BE2C (cell line): Measurements from ENCODE around the gene PDE4C.
A peak's percentile ranks its signal among the peaks of the same experiment; 100 is the strongest.

ENCODE experiments used
- DNase-seq: peaks from one replicate; pipeline ENCODE4 v3.0.0-alpha.2; 2020
- H3K27me3 ChIP-seq: fragments of 250-450 bp; sonication (Bioruptor Pico); 2 replicates; pipeline ENCODE4 v1.5.1; 2020; ENCODE audit warnings: mild to moderate bottlenecking
- H3K36me3 ChIP-seq: fragments of 250-450 bp; sonication (Bioruptor Pico); 2 replicates; pipeline ENCODE4 v1.5.1; 2020; ENCODE audit warnings: mild to moderate bottlenecking
- H3K4me1 ChIP-seq: fragments of 250-450 bp; sonication (Bioruptor Pico); 2 replicates; pipeline ENCODE4 v1.5.1; 2020
- H3K4me3 ChIP-seq: 2 replicates; pipeline ENCODE4 v1.5.1; 2011; ENCODE audit warnings: low read depth, low read length
- H3K9me3 ChIP-seq: fragments of 250-450 bp; sonication (Bioruptor Pico); 2 replicates; pipeline ENCODE4 v1.5.1; 2020
- CTCF ChIP-seq: IDR thresholded peaks from 2 replicates; pipeline ENCODE4 v1.5.1; 2012; ENCODE audit warnings: mild to moderate bottlenecking, low read depth, low read length

The PDE4C gene

GRCh38 chr19:18232540-18233223 is 6.4 kb upstream of the PDE4C start:
- Histone ChIP-seq H3K4me1 (peaks cover 2% of the 10 kb centered on the region; the same call in 1 of the 2 replicates), H3K4me3 (peak overlapping the region; percentile 83), H3K27me3 (peaks cover 11% of the 10 kb centered on the region), H3K36me3 (no peaks in the 10 kb centered on the region), H3K9me3 (no peaks in the 10 kb centered on the region)
- peak; percentile 41 for TF ChIP-seq CTCF
- DNase-seq = peak; percentile 80

GRCh38 chr19:18231775-18232174 is 5.5 kb upstream of the PDE4C start:
- H3K4me1 ChIP-seq = peaks cover 2% of the 10 kb centered on the region; the same call in 1 of the 2 replicates
- H3K4me3 ChIP-seq = no peak overlapping the region
- DNase-seq = no peak

GRCh38 chr19:18230941-18231734 is 4.9 kb upstream of the PDE4C start:
- DNase-seq = no peak
- Histone ChIP-seq H3K4me3 (no peak overlapping the region), H3K9me3 (no peaks in the 10 kb centered on the region), H3K27me3 (peaks cover 11% of the 10 kb centered on the region), H3K4me1 (peaks cover 2% of the 10 kb centered on the region; the same call in 1 of the 2 replicates), H3K36me3 (no peaks in the 10 kb centered on the region)
- no peak for TF ChIP-seq CTCF

More at GRCh38 chr19:18231775-18232174, 5.5 kb upstream of the PDE4C start:
- no peaks in the 10 kb centered on the region for H3K9me3 ChIP-seq
- H3K27me3 ChIP-seq = peaks cover 11% of the 10 kb centered on the region
- H3K36me3 ChIP-seq = no peaks in the 10 kb centered on the region
- TF ChIP-seq CTCF = no peak

- no peaks in the 10 kb centered on the region for H3K9me3 ChIP-seq
- peaks cover 5% of the 10 kb centered on the region for H3K4me1 ChIP-seq
- peaks cover 22% of the 10 kb centered on the region for H3K27me3 ChIP-seq
Observed at GRCh38 chr19:18229915-18230314, 3.7 kb upstream of the PDE4C start.

GRCh38 chr19:18229474-18229873 is 3.2 kb upstream of the PDE4C start:
- Histone ChIP-seq H3K36me3 (no peaks in the 10 kb centered on the region), H3K4me3 (no peak overlapping the region), H3K4me1 (peaks cover 5% of the 10 kb centered on the region), H3K27me3 (peaks cover 26% of the 10 kb centered on the region), H3K9me3 (no peaks in the 10 kb centered on the region)
- DNase-seq = no peak
- peak; percentile 57 for TF ChIP-seq CTCF

More at GRCh38 chr19:18229915-18230314, 3.7 kb upstream of the PDE4C start:
- Histone ChIP-seq H3K4me3 (no peak overlapping the region), H3K36me3 (no peaks in the 10 kb centered on the region)
- no peak for TF ChIP-seq CTCF
- DNase-seq = no peak

- H3K4me3 ChIP-seq = no peak overlapping the region
- H3K36me3 ChIP-seq = no peaks in the 10 kb centered on the region
- H3K9me3 ChIP-seq = no peaks in the 10 kb centered on the region
- H3K4me1 ChIP-seq = peaks cover 5% of the 10 kb centered on the region
- no peak for DNase-seq
- no peak for TF ChIP-seq CTCF
- H3K27me3 ChIP-seq = peaks cover 16% of the 10 kb centered on the region
Observed at GRCh38 chr19:18227781-18228271, 1.6 kb upstream of the PDE4C start.
